ENCODE data around the gene HID1. TPM values are rescaled to one million over a fixed set of nuclear protein-coding genes. Genes with fewer than 3 reads are reported as not detected.

The HID1 gene
- total RNA-seq: 1.2 and 2.1 TPM in 2 replicates

GRCh38 chr17:74972107-74972972 lies at the start of gene HID1:
Gene HID1, minus strand, starts transcription at chr17:74972759. Its CDS starts 103 bp downstream, at chr17:74972656.

GRCh38 chr17:75012346-75013091 lies 40.0 kb upstream of the HID1 start, which contains the start of gene MRPL58:
Gene MRPL58, plus strand, starts transcription at chr17:75012670. Its CDS starts 17 bp downstream, at chr17:75012687.

GRCh38 chr17:74987418-74987908 lies 14.9 kb upstream of the HID1 start, which contains the start of gene CDR2L:
Gene CDR2L, plus strand, starts transcription at chr17:74987632. Its CDS starts 412 bp downstream, at chr17:74988044.

GRCh38 chr17:74935585-74936469 lies 36.7 kb downstream of the HID1 start, which contains the start of gene OTOP3:
Gene OTOP3, plus strand, starts transcription at chr17:74935898. Its CDS starts 24 bp downstream, at chr17:74935922.

GRCh38 chr17:74924250-74924948 lies 48.2 kb downstream of the HID1 start, which contains the start of gene OTOP2:
Gene OTOP2, plus strand, starts transcription at chr17:74924273. Its CDS starts 360 bp downstream, at chr17:74924633.

GRCh38 chr17:74922694-74923537 lies 49.6 kb downstream of the HID1 start, which contains the start of gene USH1G:
Gene USH1G, minus strand, starts transcription at chr17:74923255. Its CDS starts 182 bp downstream, at chr17:74923073.

Other genes starting within 250 kb of the HID1 start
- gene RAB37, start 235.5 kb downstream of the HID1 start, total RNA-seq: under 0.01 TPM in 1 of 2 replicates, not detected in the other
- gene NHERF1, start 224.1 kb downstream of the HID1 start, total RNA-seq: 22.0 and 24.5 TPM in 2 replicates
- 34.2 and 45.9 TPM in 2 replicates for gene NAT9, start 196.4 kb downstream of the HID1 start, total RNA-seq
- gene GRIN2C, start 112.9 kb downstream of the HID1 start, total RNA-seq: under 0.01 and 0.11 TPM in 2 replicates
- gene FDXR, start 99.8 kb downstream of the HID1 start, total RNA-seq: 12.6 and 37.1 TPM in 2 replicates
- not detected in 2 replicates for gene FADS6, start 79.1 kb downstream of the HID1 start, total RNA-seq
- gene USH1G, start 49.5 kb downstream of the HID1 start, total RNA-seq: under 0.01 and 0.22 TPM in 2 replicates
- not detected in 2 replicates for gene OTOP2, start 48.5 kb downstream of the HID1 start, total RNA-seq
- not detected in 2 replicates for gene OTOP3, start 36.9 kb downstream of the HID1 start, total RNA-seq
- 34.9 and 47.9 TPM in 2 replicates for gene CDR2L, start 14.9 kb upstream of the HID1 start, total RNA-seq
- 19.2 and 42.8 TPM in 2 replicates for gene MRPL58, start 39.9 kb upstream of the HID1 start, total RNA-seq
- 228 and 229 TPM in 2 replicates for gene ATP5PD, start 74.2 kb upstream of the HID1 start, total RNA-seq
- gene KCTD2, start 74.5 kb upstream of the HID1 start, total RNA-seq: 17.0 and 21.6 TPM in 2 replicates
- 32.4 and 34.9 TPM in 2 replicates for gene SLC16A5, start 115.2 kb upstream of the HID1 start, total RNA-seq
- 2.6 and 3.5 TPM in 2 replicates for gene ARMC7, start 137.2 kb upstream of the HID1 start, total RNA-seq
- 68.2 and 75.0 TPM in 2 replicates for gene NT5C, start 159.0 kb upstream of the HID1 start, total RNA-seq
- 53.4 and 162 TPM in 2 replicates for gene JPT1, start 181.8 kb upstream of the HID1 start, total RNA-seq
- gene SUMO2, start 210.2 kb upstream of the HID1 start, total RNA-seq: 74.1 and 119 TPM in 2 replicates
- 27.8 and 32.2 TPM in 2 replicates for gene NUP85, start 232.9 kb upstream of the HID1 start, total RNA-seq

All from placental epithelial cell (primary cell).